GM12874 (cell line): ENCODE results near the gene DACH1.

ENCODE experiments used
- CTCF ChIP-seq: IDR thresholded peaks from 2 replicates; pipeline ENCODE4 v1.5.1; 2011; ENCODE audit warnings: low read depth, mild to moderate bottlenecking, control low read depth, low read length, moderate library complexity; ENCODE audit not compliant: insufficient read depth

DACH1 gene

GRCh38 chr13:71858647-71859046, 8.4 kb downstream of the DACH1 start:
- no peak for TF ChIP-seq CTCF

- TF ChIP-seq CTCF = no peak
These were observed 10.4 kb downstream of the DACH1 start for GRCh38 chr13:71856548-71857043.

- no peak for TF ChIP-seq CTCF
These were observed 12.6 kb downstream of the DACH1 start for GRCh38 chr13:71854401-71854800.

GRCh38 chr13:71853725-71854124, 13.3 kb downstream of the DACH1 start:
- TF ChIP-seq CTCF = no peak

- no peak for TF ChIP-seq CTCF
These were observed 14.3 kb downstream of the DACH1 start for GRCh38 chr13:71852736-71853135.

- TF ChIP-seq CTCF = no peak
These were observed 15.2 kb downstream of the DACH1 start for GRCh38 chr13:71851498-71852409.

- no peak for TF ChIP-seq CTCF
These were observed 25.0 kb downstream of the DACH1 start for GRCh38 chr13:71842003-71842402.
